NCI-H345 treated with DMSO at 0.1 percent for 48 hours (cell line): Measurements from ENCODE around the gene ZNF684.
"Not testable (repeated sequence)": the region's sequence is repeated elsewhere in the genome, so short reads cannot be mapped to it uniquely, and the experiment has no call there.

Source experiments
- DNase-seq: peaks from one replicate; lab custom pipeline; 2025; ENCODE audit not compliant: unreplicated experiment; lab: John Stamatoyannopoulos, UW

Gene ZNF684

DNA sequence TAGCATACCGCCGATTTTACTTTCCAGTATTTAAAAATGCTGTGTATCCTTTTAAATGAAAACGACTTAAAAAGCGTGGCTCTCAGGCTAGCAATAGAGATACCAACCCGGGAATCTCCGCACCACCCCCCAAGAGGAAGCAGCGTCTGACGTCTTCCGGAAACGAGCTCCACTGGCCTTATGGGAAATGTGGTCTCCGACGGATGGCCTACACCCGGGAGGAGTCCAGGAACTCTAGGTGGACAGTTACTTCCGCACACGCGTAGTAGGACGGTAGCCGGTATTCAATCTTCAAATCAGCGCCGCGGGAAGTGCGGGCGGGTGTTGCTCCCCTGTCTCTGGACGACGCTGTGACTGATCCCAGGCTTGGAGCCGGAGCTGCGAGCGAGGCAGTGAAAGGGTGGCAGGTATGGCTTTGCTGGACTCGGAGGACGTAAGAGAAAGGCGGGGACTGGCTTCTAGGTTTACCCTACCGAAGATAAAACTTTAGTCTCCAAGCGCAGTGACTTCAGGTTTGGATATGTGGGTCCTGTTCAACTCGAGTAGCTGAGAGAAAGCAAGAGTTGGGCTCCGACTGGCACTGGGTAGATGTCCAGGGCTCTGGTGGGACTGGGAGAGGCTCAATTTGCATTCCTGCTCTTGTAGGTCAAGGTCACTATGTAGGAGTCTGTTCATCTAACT, at the start of gene ZNF684:
ZNF684 (plus strand) TSS at position 257 of the 681 bp plus-strand sequence. CDS start 1,530 bp downstream, outside the sequence.
- DNase-seq: peak; percentile 94

GRCh38 chr1:40495315-40495903, 36.0 kb upstream of the ZNF684 start:
- no peak for DNase-seq

DNA sequence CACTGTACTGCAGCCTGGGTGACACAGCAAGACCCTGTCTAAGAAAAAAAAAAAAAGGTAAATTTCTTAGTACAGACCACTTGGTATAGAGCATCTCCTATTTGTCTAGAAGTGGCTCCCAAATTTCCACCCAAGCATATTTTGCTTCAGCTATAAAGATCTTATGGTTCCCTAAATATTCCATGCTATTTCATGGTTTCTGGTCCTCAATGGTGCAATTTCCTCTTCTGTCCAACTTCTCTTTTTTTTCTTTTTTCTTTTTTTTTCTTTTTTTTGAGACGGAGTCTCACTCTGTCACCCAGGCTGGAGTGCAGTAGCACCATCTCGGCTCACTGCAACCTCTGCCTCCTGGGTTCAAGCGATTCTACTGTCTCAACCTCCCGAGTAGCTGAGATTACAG, 28.8 kb upstream of the ZNF684 start:
- not testable (repeated sequence) for DNase-seq

- no peak for DNase-seq
Observed at GRCh38 chr1:40507973-40508372, 23.5 kb upstream of the ZNF684 start.

- peak; percentile 62 for DNase-seq
Observed at GRCh38 chr1:40508375-40509341, 22.8 kb upstream of the ZNF684 start, which contains the start of gene EXO5. EXO5 (plus strand) TSS chr1:40508767; CDS start chr1:40514545, 5,778 bp downstream.

DNA sequence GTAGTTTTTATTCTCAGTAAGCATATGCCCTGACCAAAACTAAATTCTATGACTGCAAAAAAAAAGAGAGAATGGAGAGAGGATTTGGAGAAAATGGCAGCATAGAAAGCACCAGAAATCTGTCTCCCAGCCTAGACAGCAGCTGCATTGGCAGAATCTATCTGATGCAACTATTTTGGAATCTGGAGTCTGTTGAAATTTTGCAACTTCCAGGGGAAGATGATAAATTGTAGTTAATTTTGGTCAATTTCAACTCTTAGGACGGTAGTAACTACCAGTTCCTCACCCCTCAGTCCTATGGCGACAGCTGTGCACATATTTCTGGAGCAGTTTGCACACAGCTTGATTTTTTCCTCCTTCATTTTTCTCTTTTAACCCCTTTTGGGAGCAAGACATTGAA, 11.9 kb upstream of the ZNF684 start:
- no peak for DNase-seq

GRCh38 chr1:40530735-40531380, 579 bp upstream of the ZNF684 start:
- DNase-seq: peak; percentile 51

- DNase-seq: no peak
Observed at GRCh38 chr1:40532062-40532389, 589 bp downstream of the ZNF684 start.

- peak; percentile 44 for DNase-seq
Observed at GRCh38 chr1:40532844-40533424, 1.5 kb downstream of the ZNF684 start.

GRCh38 chr1:40534589-40534988, 3.2 kb downstream of the ZNF684 start:
- no peak for DNase-seq

GRCh38 chr1:40535732-40536131, 4.3 kb downstream of the ZNF684 start:
- no peak for DNase-seq

GRCh38 chr1:40539338-40539737, 7.9 kb downstream of the ZNF684 start:
- DNase-seq: no peak

GRCh38 chr1:40546957-40547356, 15.5 kb downstream of the ZNF684 start:
- DNase-seq: no peak

- DNase-seq: no peak
Observed at GRCh38 chr1:40553017-40553416, 21.6 kb downstream of the ZNF684 start.

- DNase-seq: not testable (repeated sequence)
Observed at GRCh38 chr1:40554807-40555206, 23.4 kb downstream of the ZNF684 start.

DNA sequence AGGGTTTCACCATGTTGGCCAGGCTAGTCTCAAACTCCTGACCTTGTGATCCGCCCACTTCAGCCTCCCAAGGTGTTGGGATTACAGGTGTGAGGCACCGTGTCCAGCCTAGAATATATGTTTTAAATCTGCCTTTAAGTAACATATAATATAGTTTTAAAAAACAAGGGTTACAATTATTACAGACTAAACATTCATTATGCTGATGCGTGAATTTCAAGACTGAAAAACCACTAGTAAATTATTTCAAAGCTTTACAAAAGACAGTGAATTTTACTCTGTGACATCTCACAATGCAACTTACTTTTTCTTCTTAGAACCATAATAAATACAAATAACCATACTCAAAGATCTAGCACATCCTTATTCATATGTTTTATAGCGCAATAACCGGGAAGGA, 24.7 kb downstream of the ZNF684 start:
- no peak for DNase-seq

GRCh38 chr1:40558241-40558640, 26.8 kb downstream of the ZNF684 start:
- DNase-seq: not testable (repeated sequence)

- DNase-seq: no peak
Observed at GRCh38 chr1:40562185-40562584, 30.7 kb downstream of the ZNF684 start.

DNA sequence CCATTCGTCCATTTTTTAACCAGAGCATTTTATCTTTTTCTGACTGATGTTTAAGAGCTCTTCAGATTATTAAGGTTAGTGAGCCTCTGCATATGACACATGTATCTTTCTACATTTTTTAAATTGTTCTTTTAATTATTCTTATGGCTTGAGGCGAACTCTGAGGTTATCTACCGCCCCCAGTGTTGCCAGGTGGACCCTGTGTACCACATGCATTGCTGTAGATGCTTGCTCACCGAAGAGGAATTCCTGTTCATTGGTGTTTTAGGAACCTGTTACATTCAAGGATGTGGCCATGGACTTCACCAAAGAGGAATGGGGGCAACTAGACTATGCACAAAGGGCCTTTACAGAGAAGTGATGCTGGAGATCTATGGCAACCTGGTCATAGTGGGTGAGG, 31.8 kb downstream of the ZNF684 start:
- no peak for DNase-seq

DNA sequence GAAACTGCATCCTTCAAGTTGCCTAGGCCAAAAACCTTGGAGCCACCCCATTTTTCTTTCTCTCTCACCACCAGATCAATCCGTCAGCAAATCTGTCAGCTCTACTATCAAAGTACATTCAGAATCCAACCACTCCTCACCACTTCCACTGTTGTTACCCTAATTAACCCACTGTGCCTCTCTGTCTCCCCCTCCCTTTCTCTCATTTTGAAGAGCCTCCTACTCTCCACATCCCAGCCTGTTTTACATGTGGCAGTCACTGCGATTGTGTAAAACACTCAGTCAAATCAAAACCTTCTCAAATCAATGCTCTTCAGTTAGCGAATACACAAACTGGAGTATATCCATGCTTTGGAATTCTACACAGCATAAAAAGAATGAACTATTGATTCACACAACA, 33.1 kb downstream of the ZNF684 start:
- no peak for DNase-seq

DNA sequence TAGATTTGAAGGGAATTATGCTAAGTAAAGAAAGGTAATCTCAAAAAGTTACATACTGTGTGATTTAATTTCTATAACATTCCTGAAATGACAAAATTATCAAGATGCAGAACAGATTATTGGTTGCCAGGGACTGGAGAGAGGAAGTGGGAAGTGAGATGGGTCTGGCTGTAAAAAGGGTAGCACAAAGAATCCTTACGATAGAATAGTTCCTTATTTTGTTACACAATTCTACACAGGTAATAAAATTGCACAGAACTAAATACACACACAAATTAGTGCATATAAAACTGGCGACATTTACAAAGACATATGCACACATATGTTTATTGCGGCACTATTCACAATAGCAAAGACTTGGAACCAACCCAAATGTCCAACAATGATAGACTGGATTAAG, 33.5 kb downstream of the ZNF684 start:
- DNase-seq: no peak
